Measurements from ENCODE around the gene GNAI2. TPM values are rescaled to one million over a fixed set of nuclear protein-coding genes. Genes with fewer than 3 reads are reported as not detected.
A peak's percentile ranks its signal among the peaks of the same experiment; 100 is the strongest.

Gene GNAI2
- total and polyA plus RNA-seq, 2 donors from 2014 or later: 141 to 245 TPM

DNA sequence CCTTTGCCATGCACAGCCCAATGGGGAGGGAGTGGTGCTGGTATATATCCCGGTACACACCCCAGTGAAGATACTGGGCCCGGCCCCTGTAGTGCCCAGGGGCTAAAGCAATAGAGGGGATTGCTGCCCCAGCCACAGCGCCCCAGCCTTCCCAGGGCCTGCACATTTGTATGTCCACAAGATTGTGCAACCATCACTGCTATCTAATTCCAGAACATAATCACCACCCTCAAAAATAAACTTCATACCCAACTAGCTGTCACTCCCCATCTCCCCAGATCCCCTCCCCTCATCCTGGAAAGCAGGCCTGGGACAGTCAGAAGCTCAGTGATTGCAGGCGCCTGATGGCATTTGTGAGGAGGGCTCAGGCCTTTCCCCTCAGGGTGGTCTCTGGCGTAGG, 13.5 kb downstream of the GNAI2 start:
- no peak for FAIRE-seq
- H3K27me3 ChIP-seq (ENCODE audit: control insufficient read depth, insufficient read depth, low read length): no peaks in the 10 kb centered on the region
- H3K4me3 ChIP-seq (ENCODE audit: low read length in 3 of 3): no peak overlapping the region
- H3K4me1 ChIP-seq (ENCODE audit: control insufficient read depth in 2 of 3, insufficient read depth in 2 of 3, low read depth in 1 of 3, low read length in 3 of 3): peaks cover 0 to 62% (median 15%) of the 10 kb centered on the region in 3 donors
- TF ChIP-seq, protein P1, sequence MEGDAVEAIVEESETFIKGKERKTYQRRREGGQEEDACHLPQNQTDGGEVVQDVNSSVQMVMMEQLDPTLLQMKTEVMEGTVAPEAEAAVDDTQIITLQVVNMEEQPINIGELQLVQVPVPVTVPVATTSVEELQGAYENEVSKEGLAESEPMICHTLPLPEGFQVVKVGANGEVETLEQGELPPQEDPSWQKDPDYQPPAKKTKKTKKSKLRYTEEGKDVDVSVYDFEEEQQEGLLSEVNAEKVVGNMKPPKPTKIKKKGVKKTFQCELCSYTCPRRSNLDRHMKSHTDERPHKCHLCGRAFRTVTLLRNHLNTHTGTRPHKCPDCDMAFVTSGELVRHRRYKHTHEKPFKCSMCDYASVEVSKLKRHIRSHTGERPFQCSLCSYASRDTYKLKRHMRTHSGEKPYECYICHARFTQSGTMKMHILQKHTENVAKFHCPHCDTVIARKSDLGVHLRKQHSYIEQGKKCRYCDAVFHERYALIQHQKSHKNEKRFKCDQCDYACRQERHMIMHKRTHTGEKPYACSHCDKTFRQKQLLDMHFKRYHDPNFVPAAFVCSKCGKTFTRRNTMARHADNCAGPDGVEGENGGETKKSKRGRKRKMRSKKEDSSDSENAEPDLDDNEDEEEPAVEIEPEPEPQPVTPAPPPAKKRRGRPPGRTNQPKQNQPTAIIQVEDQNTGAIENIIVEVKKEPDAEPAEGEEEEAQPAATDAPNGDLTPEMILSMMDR (IDR thresholded peaks at IDR 0.05; ENCODE audit: borderline replicate concordance, extremely low read depth, insufficient read depth): no peak
- no peaks in the 10 kb centered on the region for H3K9me3 ChIP-seq (ENCODE audit: control insufficient read depth in 2 of 3, insufficient read depth in 1 of 3, low read length in 3 of 3)
- DNase-seq: no peak
- peaks cover under 1 to 16% (median 8%) of the 10 kb centered on the region in 3 donors for H3K36me3 ChIP-seq (ENCODE audit: control insufficient read depth in 2 of 3, insufficient read depth in 3 of 3, low read length in 3 of 3)
- no peak overlapping the region for H3K9ac ChIP-seq (ENCODE audit: low read length in 3 of 3)
- intact Hi-C loops (cut with DNase I): no loop called here
- H3K27ac ChIP-seq (ENCODE audit: low read depth in 2 of 2, low read length in 2 of 2): no peak overlapping the region

- Histone ChIP-seq H3K4me3 (ENCODE audit: low read length in 3 of 3) (no peak overlapping the region), H3K9me3 (ENCODE audit: control insufficient read depth in 2 of 3, insufficient read depth in 1 of 3, low read length in 3 of 3) (no peaks in the 10 kb centered on the region), H3K9ac (ENCODE audit: low read length in 3 of 3) (no peak overlapping the region), H3K36me3 (ENCODE audit: control insufficient read depth in 2 of 3, insufficient read depth in 3 of 3, low read length in 3 of 3) (peaks cover 0 to 17% (median 11%) of the 10 kb centered on the region in 3 donors), H3K27me3 (ENCODE audit: control insufficient read depth, insufficient read depth, low read length) (no peaks in the 10 kb centered on the region), H3K27ac (ENCODE audit: low read depth in 2 of 2, low read length in 2 of 2) (no peak overlapping the region), H3K4me1 (ENCODE audit: control insufficient read depth in 2 of 3, insufficient read depth in 2 of 3, low read depth in 1 of 3, low read length in 3 of 3) (peaks cover 0 to 58% (median 15%) of the 10 kb centered on the region in 3 donors)
- TF ChIP-seq, protein P1 (IDR thresholded peaks at IDR 0.05; ENCODE audit: borderline replicate concordance, extremely low read depth, insufficient read depth): no peak
- DNase-seq: no peak
- intact Hi-C loops (cut with DNase I): no loop called here
- no peak for FAIRE-seq
Measured at GRCh38 chr3:50250514-50250913, 14.5 kb downstream of the GNAI2 start.

GRCh38 chr3:50251220-50251619, 15.2 kb downstream of the GNAI2 start:
- intact Hi-C loops (cut with DNase I): no loop called here
- peak overlapping the region in 1 of 3 donors; percentile 26 for H3K9ac ChIP-seq (ENCODE audit: low read length in 3 of 3)

More at GRCh38 chr3:50251220-50251619, 15.2 kb downstream of the GNAI2 start:
- Histone ChIP-seq H3K27me3 (ENCODE audit: control insufficient read depth, insufficient read depth, low read length) (no peaks in the 10 kb centered on the region), H3K4me3 (ENCODE audit: low read length in 3 of 3) (no peak overlapping the region), H3K27ac (ENCODE audit: low read depth in 2 of 2, low read length in 2 of 2) (peak overlapping the region in 1 of 2 donors; percentile 4), H3K36me3 (ENCODE audit: control insufficient read depth in 2 of 3, insufficient read depth in 3 of 3, low read length in 3 of 3) (peaks cover 0 to 17% (median 12%) of the 10 kb centered on the region in 3 donors), H3K9me3 (ENCODE audit: control insufficient read depth in 2 of 3, insufficient read depth in 1 of 3, low read length in 3 of 3) (no peaks in the 10 kb centered on the region), H3K4me1 (ENCODE audit: control insufficient read depth in 2 of 3, insufficient read depth in 2 of 3, low read depth in 1 of 3, low read length in 3 of 3) (peaks cover 0 to 52% (median 12%) of the 10 kb centered on the region in 3 donors)
- DNase-seq: no peak
- no peak for FAIRE-seq
- TF ChIP-seq, protein P1 (IDR thresholded peaks at IDR 0.05; ENCODE audit: borderline replicate concordance, extremely low read depth, insufficient read depth): no peak

Measured in kidney (tissue), 14 donors.